H9 (cell line): ENCODE measurements around the gene TMIGD2. TPM values are rescaled to one million over a fixed set of nuclear protein-coding genes. Genes with fewer than 3 reads are reported as not detected.

Source experiments
- total RNA-seq: library from RNA; stranded (reverse); gene quantifications from 2 replicates; pipeline ENCODE4 v1.2.1, GENCODE V29; 2021

Gene TMIGD2
- total RNA-seq, 1 experiment from 2014 or later = 0.26 TPM

Other genes starting within 250 kb of the TMIGD2 start
- gene ZBTB7A, start 235.5 kb downstream of the TMIGD2 start, total RNA-seq = 22.8 and 24.9 TPM in 2 replicates
- 167 and 169 TPM in 2 replicates for gene MAP2K2, start 178.3 kb downstream of the TMIGD2 start, total RNA-seq
- gene CREB3L3, start 148.8 kb downstream of the TMIGD2 start, total RNA-seq = 0.15 TPM in 1 of 2 replicates, not detected in the other
- gene SIRT6, start 119.8 kb downstream of the TMIGD2 start, total RNA-seq = 24.9 and 27.0 TPM in 2 replicates
- 2.4 and 2.8 TPM in 2 replicates for gene ANKRD24, start 119.7 kb downstream of the TMIGD2 start, total RNA-seq
- gene EBI3, start 72.9 kb downstream of the TMIGD2 start, total RNA-seq = 1.2 and 1.4 TPM in 2 replicates
- gene YJU2, start 55.3 kb downstream of the TMIGD2 start, total RNA-seq = 31.0 and 33.6 TPM in 2 replicates
- 2.7 and 4.4 TPM in 2 replicates for gene SHD, start 23.1 kb downstream of the TMIGD2 start, total RNA-seq
- 53.6 and 53.9 TPM in 2 replicates for gene FSD1, start 2.2 kb upstream of the TMIGD2 start, total RNA-seq
- 19.0 and 20.2 TPM in 2 replicates for gene STAP2, start 36.4 kb upstream of the TMIGD2 start, total RNA-seq
- 37.0 and 38.2 TPM in 2 replicates for gene MPND, start 41.2 kb upstream of the TMIGD2 start, total RNA-seq
- gene SH3GL1, start 98.2 kb upstream of the TMIGD2 start, total RNA-seq = 85.5 TPM in 2 replicates
- 143 and 148 TPM in 2 replicates for gene CHAF1A, start 100.3 kb upstream of the TMIGD2 start, total RNA-seq
- gene UBXN6, start 155.4 kb upstream of the TMIGD2 start, total RNA-seq = 34.1 and 39.0 TPM in 2 replicates
- 108 and 117 TPM in 2 replicates for gene HDGFL2, start 169.9 kb upstream of the TMIGD2 start, total RNA-seq
- 0.90 and 1.1 TPM in 2 replicates for gene PLIN4, start 216.1 kb upstream of the TMIGD2 start, total RNA-seq
- 2.7 and 3.9 TPM in 2 replicates for gene PLIN5, start 232.8 kb upstream of the TMIGD2 start, total RNA-seq
- 0.24 and 0.50 TPM in 2 replicates for gene LRG1, start 237.6 kb upstream of the TMIGD2 start, total RNA-seq